Measurements from ENCODE around the gene FNDC10.

Gene FNDC10

DNA sequence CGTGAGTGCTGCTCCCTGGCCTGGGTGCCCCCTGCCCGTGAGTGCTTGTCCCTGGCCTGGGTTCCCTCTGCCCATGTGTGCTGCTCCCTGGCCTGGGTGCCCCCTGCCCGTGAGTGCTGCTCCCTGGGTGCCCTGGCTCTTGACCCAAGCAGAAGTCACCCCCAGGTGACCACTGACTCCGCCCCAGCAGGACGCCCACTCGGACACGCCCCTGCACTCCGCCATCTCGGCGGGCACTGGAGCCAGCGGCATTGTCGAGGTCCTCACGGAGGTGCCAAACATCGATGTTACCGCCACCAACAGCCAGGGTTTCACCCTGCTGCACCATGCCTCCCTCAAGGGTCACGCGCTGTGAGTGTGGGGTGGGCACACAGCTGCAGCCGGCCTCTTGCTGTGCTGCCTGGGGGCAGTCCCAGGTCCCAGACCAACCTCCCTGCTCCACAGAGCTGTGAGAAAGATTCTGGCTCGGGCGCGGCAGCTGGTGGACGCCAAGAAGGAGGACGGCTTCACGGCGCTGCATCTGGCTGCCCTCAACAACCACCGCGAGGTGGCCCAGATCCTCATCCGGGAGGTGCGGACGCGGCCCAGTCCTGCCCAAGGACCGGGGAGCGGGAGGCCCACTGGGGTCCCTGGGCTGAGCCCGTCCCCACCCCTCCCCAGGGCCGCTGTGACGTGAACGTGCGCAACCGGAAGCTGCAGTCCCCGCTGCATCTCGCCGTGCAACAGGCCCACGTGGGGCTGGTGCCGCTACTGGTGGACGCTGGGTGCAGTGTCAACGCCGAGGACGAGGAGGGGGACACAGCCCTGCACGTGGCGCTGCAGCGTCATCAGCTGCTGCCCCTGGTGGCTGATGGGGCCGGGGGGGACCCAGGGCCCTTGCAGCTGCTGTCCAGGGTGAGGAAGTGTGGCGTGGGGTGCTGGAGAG, 28.2 kb upstream of the FNDC10 start:
- DNase-seq (ENCODE audit: low read depth in 1 of 2, low spot score in 1 of 2) = no peak

DNA sequence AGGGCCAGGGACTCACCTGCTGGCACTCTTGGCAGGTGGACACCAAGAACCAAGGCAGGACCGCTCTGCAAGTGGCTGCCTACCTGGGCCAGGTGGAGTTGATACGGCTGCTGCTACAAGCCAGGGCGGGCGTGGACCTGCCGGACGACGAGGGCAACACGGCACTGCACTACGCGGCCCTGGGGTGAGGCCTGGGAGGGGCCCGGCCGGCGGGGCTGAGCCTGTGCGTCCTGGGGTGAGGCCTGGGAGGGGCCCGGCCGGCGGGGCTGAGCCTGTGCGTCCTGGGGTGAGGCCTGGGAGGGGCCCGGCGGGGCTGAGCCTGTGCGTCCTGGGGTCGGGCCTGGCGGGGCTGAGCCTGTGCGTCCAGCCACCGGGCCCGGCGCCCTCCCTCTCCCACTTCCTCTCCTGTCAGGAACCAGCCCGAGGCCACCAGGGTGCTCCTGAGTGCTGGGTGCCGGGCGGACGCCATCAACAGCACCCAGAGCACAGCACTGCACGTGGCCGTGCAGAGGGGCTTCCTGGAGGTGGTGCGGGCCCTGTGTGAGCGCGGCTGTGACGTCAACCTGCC, 27.4 kb upstream of the FNDC10 start:
- DNase-seq (ENCODE audit: low read depth in 1 of 2, low spot score in 1 of 2) = no peak

- no peak for DNase-seq (ENCODE audit: low read depth in 1 of 2, low spot score in 1 of 2)
Measured at GRCh38 chr1:1626207-1627141, 26.5 kb upstream of the FNDC10 start.

DNA sequence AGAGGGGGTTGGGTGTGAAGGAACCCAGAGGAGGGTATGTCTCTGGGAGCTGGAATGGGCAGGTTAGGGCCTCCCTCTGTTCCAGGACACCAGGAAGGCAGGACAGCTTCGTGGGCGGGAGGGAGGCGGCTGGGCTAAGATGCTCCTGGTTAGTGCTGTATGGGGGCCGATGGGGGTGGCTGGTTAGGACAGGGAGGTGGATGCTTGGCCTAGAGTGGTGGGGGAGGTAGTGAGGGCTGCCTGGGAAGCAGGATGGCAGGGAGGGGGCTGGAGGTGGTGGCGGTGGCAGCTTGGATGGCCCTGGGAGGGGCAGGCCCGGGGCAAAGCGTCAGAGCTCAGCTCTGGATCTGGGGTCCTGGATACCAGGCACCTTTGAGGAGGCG, 25.9 kb upstream of the FNDC10 start:
- no peak for DNase-seq (ENCODE audit: low read depth in 1 of 2, low spot score in 1 of 2)

DNA sequence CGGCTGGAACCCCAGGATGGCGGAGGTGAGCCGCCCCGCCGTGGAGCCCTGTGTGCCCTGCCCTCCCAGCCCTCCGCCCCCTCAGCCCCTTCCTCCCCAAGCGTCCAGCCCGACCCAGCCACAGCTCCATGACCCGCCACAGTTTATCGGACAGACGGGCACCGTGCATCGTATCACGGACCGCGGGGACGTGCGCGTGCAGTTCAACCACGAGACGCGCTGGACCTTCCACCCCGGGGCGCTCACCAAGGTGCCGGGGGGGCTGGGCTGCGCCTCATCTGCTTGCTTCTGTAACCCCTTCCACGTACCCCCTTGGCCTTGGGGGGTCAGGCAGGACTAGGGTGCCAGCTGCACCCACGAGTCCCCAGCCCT, 25.5 kb upstream of the FNDC10 start:
- no peak for DNase-seq (ENCODE audit: low read depth in 1 of 2, low spot score in 1 of 2)

DNA sequence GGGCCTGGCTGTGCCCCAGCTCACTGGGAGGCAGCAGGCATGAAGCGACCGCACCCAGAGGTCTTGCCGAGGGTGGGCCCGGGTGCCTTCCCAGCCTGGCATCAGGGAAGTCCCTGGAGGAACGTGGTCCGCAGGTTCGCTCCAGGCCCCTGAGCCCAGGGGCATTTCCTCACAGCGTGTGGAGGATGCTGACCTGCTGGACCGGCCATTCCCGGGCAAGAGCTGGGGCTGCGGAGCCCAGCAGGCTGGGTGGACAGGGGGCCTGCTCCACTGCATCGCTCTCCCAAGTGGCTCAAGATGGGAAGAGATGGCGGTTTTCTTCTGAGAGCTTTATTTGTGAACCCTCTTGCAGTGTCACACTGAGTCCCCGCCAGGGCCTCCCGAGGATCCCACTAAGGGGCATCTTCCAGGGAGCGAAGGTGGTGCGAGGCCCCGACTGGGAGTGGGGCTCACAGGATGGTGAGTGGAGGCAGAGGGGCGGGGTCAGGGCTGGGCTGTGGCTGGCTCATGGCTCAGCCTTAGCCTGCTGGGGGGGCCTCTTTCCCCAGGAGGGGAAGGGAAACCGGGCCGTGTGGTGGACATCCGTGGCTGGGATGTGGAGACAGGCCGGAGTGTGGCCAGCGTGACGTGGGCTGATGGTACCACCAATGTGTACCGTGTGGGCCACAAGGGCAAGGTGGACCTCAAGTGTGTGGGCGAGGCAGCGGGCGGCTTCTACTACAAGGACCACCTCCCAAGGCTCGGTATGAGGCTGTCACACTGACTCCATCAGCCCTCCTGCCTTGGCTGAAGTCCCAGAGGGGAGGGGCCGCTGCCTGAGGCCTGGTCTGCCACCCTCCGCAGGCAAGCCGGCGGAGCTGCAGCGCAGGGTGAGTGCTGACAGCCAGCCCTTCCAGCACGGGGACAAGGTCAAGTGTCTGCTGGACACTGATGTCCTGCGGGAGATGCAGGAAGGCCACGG, 24.8 kb upstream of the FNDC10 start:
- DNase-seq (ENCODE audit: low read depth in 1 of 2, low spot score in 1 of 2) = no peak

DNA sequence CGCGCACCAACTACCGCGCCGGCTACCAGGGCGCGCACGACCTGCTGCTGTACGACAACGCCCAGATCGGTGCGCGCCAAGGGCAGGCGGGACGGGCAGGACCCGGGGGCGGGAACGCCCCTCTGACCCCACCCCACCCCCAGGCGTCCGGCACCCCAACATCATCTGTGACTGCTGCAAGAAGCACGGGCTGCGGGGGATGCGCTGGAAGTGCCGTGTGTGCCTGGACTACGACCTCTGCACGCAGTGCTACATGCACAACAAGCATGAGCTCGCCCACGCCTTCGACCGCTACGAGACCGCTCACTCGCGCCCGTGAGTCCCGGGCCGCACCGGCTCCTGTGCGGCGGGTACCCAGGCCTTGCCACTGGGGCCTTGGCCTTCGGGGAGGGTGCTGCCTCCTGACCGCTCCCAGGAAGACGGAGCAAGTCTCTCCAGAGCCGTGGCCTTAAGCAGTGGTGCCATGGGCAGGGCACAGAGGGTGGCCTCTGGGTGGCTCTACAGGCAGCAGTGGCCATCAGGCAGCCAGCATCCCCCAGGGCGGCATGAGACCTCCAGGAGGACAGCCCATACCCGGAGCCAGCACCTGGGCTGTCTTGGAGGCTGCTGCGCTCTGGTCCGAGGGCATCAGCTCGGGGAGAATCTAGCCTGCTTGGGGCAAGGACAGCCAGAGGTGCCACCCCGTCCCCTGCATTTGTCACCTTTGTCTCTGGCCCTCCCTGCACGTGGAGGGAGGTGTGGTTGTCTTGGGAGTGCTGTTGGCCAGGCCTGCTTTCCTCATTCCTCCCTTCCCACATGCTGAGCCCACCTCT, 23.9 kb upstream of the FNDC10 start:
- no peak for DNase-seq (ENCODE audit: low read depth in 1 of 2, low spot score in 1 of 2)

DNA sequence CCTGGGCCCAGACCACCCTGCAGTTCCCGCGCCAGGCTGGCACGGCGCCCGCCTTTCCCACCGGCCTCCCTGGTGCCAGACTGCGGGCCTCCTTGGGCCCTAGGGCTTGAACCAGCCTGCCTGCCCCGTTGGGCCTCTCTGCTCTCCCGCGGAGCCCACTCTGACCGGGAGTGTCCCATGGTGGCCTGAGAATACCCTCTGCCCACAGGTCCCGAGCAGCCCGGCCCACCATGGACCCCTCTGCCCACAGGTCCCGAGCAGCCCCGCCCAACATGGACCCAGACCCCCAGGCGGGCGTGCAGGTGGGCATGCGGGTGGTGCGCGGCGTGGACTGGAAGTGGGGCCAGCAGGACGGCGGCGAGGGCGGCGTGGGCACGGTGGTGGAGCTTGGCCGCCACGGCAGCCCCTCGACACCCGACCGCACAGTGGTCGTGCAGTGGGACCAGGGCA, 23.3 kb upstream of the FNDC10 start:
- DNase-seq (ENCODE audit: low read depth in 1 of 2, low spot score in 1 of 2) = no peak

GRCh38 chr1:1622788-1623094, 22.8 kb upstream of the FNDC10 start:
- no peak for DNase-seq (ENCODE audit: low read depth in 1 of 2, low spot score in 1 of 2)

GRCh38 chr1:1622010-1622787, 22.3 kb upstream of the FNDC10 start:
- no peak for DNase-seq (ENCODE audit: low read depth in 1 of 2, low spot score in 1 of 2)

DNA sequence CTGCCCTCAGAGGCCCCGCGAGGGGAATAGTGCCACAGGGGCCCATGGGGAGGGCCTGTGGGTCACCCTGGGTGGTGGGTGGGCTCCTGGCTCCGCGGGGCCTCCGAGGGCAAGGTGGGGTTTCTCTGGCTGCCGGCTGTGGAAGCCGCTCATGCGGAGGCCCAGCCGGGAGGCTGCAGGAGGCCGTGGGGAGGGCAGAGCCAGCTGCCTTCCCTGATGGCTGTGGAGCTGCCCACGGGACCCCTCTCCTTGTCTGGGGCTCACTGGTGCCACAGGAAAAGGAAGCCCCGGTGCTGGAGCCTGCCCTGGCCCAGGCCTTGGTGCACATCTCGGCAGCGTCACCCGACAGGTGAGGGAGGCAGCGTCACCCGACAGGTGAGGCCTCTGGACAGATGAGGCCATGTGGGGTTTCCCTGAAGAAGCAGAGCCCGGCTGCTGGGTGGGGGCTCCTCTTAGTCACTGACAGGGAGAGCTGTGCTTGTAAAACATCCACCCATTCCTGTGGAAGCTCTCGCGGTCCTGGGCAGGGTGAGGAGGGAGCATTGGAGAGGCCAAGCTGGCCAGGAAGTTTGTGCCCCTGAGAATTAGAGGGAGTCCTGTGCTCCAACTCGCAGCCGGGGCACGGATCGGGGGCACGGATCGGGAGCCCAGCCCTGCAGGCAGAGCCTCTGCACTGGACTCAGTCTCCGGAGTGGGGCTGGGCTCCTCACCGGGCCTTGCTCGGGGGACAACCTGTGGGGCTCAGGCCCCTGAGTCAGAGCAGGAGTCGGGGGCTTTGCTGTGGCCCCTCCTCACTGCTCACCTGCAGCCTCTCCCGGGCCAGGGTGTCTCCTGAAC, 21.5 kb upstream of the FNDC10 start:
- DNase-seq (ENCODE audit: low read depth in 1 of 2, low spot score in 1 of 2) = no peak

DNA sequence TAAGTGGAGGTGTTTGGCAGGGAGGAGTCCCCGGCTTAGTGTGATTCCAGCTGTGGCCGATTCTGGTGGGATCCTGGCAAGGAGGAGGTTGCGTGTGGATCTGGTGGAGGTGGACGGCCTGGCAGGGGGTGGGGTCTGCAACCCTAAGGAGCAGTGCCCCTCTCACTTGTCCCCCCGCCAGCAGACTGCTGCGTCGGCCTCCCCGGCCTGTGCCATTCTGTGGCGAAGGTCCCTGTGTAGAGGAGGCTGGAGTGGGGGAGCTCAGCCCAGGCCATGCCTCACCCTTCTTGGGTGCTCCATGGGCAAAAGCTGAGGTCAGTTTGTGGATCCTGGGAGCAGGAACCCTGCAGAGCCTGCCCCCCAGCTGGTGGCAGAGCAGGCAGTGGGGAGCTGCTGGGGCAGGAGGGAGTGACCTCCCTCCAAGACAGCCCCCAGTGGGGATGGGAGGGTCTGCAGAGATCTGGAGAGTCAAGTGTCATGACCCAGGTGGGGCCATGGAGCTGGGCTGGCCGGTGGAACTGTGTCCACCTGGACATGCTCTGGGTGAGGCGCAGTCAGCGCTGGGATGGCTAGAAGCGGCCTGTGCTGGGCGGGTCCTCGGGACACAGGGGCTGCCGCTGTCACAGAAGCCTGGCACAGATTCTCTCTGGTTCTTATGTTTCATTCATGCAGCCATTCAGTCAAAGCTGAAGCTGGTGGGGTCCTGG, 20.7 kb upstream of the FNDC10 start:
- no peak for DNase-seq (ENCODE audit: low read depth in 1 of 2, low spot score in 1 of 2)

- DNase-seq (ENCODE audit: low read depth in 1 of 2, low spot score in 1 of 2) = no peak
Measured at GRCh38 chr1:1619917-1620361, 20.0 kb upstream of the FNDC10 start.

- no peak for DNase-seq (ENCODE audit: low read depth in 1 of 2, low spot score in 1 of 2)
Measured at GRCh38 chr1:1618396-1619068, 18.6 kb upstream of the FNDC10 start.

- DNase-seq (ENCODE audit: low read depth in 1 of 2, low spot score in 1 of 2) = no peak
Measured at GRCh38 chr1:1617925-1618324, 18.0 kb upstream of the FNDC10 start.

GRCh38 chr1:1617516-1617915, 17.6 kb upstream of the FNDC10 start:
- DNase-seq (ENCODE audit: low read depth in 1 of 2, low spot score in 1 of 2) = no peak

- DNase-seq (ENCODE audit: low read depth in 1 of 2, low spot score in 1 of 2) = no peak
Measured at GRCh38 chr1:1616838-1617237, 16.9 kb upstream of the FNDC10 start.
